Measurements from ENCODE around the gene SLIT1.

Gene SLIT1

GRCh38 chr10:97185326-97186058 lies at the start of gene SLIT1:
TSS of gene SLIT1 (minus strand) at chr10:97185959. CDS start at chr10:97185674, 285 bp downstream.
- no peak for TF ChIP-seq CTCF (IDR thresholded peaks at IDR 0.05; ENCODE audit: insufficient read depth, low read depth, low read length, missing control alignments)
- no peak within 1 kb of the TSS for H3K4me3 ChIP-seq (ENCODE audit: low read depth, low read length)

GRCh38 chr10:97235353-97235752 lies 49.6 kb upstream of the SLIT1 start:
- TF ChIP-seq CTCF (IDR thresholded peaks at IDR 0.05; ENCODE audit: insufficient read depth, low read depth, low read length, missing control alignments), result no peak
- H3K4me3 ChIP-seq (ENCODE audit: low read depth, low read length), result no peak overlapping the region
- DNase-seq (ENCODE audit: low read depth), result no peak

More at GRCh38 chr10:97185326-97186058, at the start of gene SLIT1:
- no peak for DNase-seq (ENCODE audit: low read depth)

GRCh38 chr10:97234400-97234799 lies 48.6 kb upstream of the SLIT1 start:
- DNase-seq (ENCODE audit: low read depth), result peak; percentile 45
- TF ChIP-seq CTCF (IDR thresholded peaks at IDR 0.05; ENCODE audit: insufficient read depth, low read depth, low read length, missing control alignments), result peak; percentile 42
- no peak overlapping the region for H3K4me3 ChIP-seq (ENCODE audit: low read depth, low read length)

GRCh38 chr10:97230146-97230545 lies 44.4 kb upstream of the SLIT1 start:
- no peak overlapping the region for H3K4me3 ChIP-seq (ENCODE audit: low read depth, low read length)
- DNase-seq (ENCODE audit: low read depth), result no peak
- TF ChIP-seq CTCF (IDR thresholded peaks at IDR 0.05; ENCODE audit: insufficient read depth, low read depth, low read length, missing control alignments), result no peak

GRCh38 chr10:97229322-97230015 lies 43.7 kb upstream of the SLIT1 start:
- no peak overlapping the region for H3K4me3 ChIP-seq (ENCODE audit: low read depth, low read length)
- TF ChIP-seq CTCF (IDR thresholded peaks at IDR 0.05; ENCODE audit: insufficient read depth, low read depth, low read length, missing control alignments), result no peak
- no peak for DNase-seq (ENCODE audit: low read depth)

- no peak for TF ChIP-seq CTCF (IDR thresholded peaks at IDR 0.05; ENCODE audit: insufficient read depth, low read depth, low read length, missing control alignments)
- H3K4me3 ChIP-seq (ENCODE audit: low read depth, low read length), result no peak overlapping the region
- no peak for DNase-seq (ENCODE audit: low read depth)
Observed at GRCh38 chr10:97228775-97229157, 43.0 kb upstream of the SLIT1 start.

Measured in GM12865 (cell line).